Astrocyte of the cerebellum (primary cell): ENCODE results near the gene CCDC24.

Experiments
- DNase-seq: peaks from one replicate; pipeline ENCODE4 v3.0.0-alpha.2; 2011; ENCODE audit warnings: low read depth
- H3K4me3 ChIP-seq: 2 replicates; pipeline ENCODE4 v1.5.1; 2011; ENCODE audit warnings: mild to moderate bottlenecking, low read depth, low read length, moderate library complexity
- in situ Hi-C: cut with HindIII; loops from 2 replicates; pipeline ENCODE4 v1.10.0; 2017; ENCODE audit warnings: low sequenced_read_pairs
- TF ChIP-seq, protein P1 (sequence below): IDR thresholded peaks from 2 replicates; pipeline ENCODE4 v1.5.1; 2012; ENCODE audit warnings: low read length, low read depth, moderate library complexity, mild to moderate bottlenecking; ENCODE audit errors: missing control alignments

CCDC24 gene

DNA sequence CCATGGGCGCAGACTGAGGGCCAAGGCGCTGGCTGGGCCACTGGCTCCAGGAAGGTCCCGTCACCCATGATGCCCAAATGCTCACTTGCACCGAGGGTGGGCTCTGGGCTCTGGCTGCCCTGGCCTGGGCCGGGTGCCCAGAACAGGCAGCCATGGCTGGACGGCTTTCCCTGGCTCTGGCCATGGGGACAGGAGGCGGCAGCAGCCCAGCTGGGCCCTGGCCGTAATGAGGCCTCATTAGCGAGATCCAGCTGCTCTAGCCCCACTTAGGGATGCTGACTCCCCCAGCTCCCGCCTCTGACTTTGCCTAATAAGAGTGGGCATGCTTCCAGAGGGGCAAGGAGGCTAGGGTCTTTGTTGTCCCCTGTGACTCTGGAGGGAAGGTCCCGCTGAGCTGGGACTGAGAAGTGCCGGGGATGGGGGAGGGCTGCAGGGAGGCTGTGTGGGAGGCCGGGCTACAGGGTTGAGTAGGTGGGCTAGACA is 28.1 kb downstream of the CCDC24 start:
- in situ Hi-C loops: no loop called here
- TF ChIP-seq, protein P1, sequence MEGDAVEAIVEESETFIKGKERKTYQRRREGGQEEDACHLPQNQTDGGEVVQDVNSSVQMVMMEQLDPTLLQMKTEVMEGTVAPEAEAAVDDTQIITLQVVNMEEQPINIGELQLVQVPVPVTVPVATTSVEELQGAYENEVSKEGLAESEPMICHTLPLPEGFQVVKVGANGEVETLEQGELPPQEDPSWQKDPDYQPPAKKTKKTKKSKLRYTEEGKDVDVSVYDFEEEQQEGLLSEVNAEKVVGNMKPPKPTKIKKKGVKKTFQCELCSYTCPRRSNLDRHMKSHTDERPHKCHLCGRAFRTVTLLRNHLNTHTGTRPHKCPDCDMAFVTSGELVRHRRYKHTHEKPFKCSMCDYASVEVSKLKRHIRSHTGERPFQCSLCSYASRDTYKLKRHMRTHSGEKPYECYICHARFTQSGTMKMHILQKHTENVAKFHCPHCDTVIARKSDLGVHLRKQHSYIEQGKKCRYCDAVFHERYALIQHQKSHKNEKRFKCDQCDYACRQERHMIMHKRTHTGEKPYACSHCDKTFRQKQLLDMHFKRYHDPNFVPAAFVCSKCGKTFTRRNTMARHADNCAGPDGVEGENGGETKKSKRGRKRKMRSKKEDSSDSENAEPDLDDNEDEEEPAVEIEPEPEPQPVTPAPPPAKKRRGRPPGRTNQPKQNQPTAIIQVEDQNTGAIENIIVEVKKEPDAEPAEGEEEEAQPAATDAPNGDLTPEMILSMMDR: no peak
- no peak for DNase-seq
- no peak overlapping the region for H3K4me3 ChIP-seq

GRCh38 chr1:44020464-44020863 is 29.1 kb downstream of the CCDC24 start:
- no peak overlapping the region for H3K4me3 ChIP-seq
- no peak for DNase-seq
- in situ Hi-C loops: loop anchor here (10.0 kb wide), 2 partner anchors 46 to 256 kb away; partner anchors contain the start of genes ATP6V0B, B4GALT2 and DPH2
- TF ChIP-seq, protein P1: no peak

DNA sequence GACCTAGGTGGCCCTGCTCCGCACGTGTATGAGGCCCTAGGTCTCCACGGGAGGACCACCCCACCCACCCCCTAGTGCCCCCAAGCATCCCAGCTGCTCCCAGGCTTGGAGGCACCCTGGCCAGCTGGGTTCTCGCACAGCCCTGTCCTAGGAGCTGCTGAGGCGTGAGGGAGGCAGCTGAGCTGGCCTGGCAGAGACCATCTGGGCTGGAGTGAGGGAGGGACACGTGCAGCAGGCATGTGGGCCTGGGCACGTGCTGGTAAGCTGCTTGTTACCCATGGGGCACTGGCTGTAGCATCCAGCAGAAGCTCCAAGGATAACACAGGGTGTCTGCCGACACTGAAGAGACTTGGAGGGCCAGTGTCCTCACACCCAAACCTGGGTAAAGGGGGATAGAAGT is 29.8 kb downstream of the CCDC24 start:
- DNase-seq: no peak
- H3K4me3 ChIP-seq: no peak overlapping the region
- in situ Hi-C loops: loop anchor here (10.0 kb wide), 2 partner anchors 46 to 256 kb away; partner anchors contain the start of genes ATP6V0B, B4GALT2 and DPH2
- TF ChIP-seq, protein P1: no peak

- TF ChIP-seq, protein P1: no peak
These were observed 30.4 kb downstream of the CCDC24 start for GRCh38 chr1:44021581-44022321.

GRCh38 chr1:44024031-44024902 is 32.9 kb downstream of the CCDC24 start:
- TF ChIP-seq, protein P1: no peak
- in situ Hi-C loops: loop anchor here (10.0 kb wide), 2 partner anchors 49 to 259 kb away; partner anchors contain the start of genes ATP6V0B, B4GALT2 and DPH2
- H3K4me3 ChIP-seq: no peak overlapping the region
- DNase-seq: no peak

More at GRCh38 chr1:44021581-44022321, 30.4 kb downstream of the CCDC24 start:
- no peak for DNase-seq
- in situ Hi-C loops: loop anchor here (10.0 kb wide), 2 partner anchors 47 to 257 kb away; partner anchors contain the start of genes ATP6V0B, B4GALT2 and DPH2
- H3K4me3 ChIP-seq: no peak overlapping the region

DNA sequence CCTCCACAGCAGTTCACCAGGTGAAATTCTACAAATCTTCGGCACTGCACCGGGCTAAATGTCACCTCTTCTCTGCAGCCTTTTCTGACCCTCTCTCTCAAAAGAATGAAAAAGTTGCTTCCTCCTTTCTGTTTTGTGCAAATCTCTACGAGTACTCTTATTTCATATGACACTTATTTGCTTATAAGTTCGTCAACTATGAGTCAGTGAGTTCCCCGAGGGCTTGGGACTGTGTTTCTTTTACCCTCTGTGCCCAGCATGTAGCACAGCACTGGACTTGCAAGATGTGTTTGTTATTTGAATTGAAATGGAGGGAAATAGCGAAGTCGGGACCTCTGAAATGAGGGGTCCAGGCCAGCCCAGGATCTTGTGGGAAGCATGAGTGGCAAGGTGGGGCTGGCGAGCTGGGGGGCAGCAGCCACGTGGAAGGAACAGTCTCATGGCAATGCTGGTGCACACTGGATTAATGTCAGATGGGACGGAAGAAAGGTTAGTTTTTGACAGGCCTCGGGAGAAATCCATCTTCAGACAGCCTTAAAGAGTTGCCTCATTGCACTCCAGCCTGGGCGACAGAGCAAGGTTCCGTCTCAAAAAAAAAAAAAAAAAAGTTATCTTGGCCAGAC is 33.6 kb downstream of the CCDC24 start:
- H3K4me3 ChIP-seq: no peak overlapping the region
- DNase-seq: no peak
- in situ Hi-C loops: loop anchor here (10.0 kb wide), 2 partner anchors 50 to 260 kb away; partner anchors contain the start of genes ATP6V0B, B4GALT2 and DPH2
- TF ChIP-seq, protein P1: no peak
